GM21576 (cell line): ENCODE results near the gene GOLGA6L25.
"Not testable (repeated sequence)": the region's sequence is repeated elsewhere in the genome, so short reads cannot be mapped to it uniquely, and the experiment has no call there.

ENCODE experiments used
- ATAC-seq: cut with Tn5 transposase; IDR thresholded peaks from one replicate; pipeline ENCODE4 v1.9.1; 2021; ENCODE audit warnings: mild to moderate bottlenecking, moderate library complexity; ENCODE audit not compliant: unreplicated experiment

The GOLGA6L25 gene, protein sequence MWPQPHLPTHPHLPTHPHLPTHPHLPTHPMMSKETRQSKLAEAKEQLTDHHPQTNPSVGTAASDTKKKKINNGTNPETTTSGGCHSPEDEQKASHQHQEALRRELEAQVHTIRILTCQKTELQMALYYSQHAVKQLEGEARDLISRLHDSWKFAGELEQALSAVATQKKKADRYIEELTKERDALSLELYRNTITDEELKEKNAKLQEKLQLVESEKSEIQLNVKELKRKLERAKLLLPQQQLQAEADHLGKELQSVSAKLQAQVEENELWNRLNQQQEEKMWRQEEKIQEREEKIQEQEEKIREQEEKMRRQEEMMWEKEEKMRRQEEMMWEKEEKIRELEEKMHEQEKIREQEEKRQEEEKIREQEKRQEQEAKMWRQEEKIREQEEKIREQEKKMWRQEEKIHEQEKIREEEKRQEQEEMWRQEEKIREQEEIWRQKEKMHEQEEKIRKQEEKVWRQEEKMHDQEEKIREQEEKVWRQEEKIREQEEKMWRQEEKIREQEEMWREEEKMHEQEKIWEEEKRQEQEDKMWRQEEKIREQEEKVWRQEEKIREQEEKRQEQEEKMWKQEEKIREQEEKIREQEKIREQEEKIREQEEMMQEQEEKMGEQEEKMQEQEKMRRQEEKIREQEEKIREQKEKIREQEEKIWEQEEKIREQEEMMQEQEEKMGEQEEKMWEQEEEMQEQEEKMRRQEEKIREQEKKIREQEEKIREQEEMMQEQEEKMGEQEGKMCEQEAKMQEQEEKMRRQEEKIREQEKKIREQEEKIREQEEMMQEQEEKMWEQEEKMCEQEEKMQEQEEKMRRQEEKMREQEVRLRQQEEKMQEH

DNA sequence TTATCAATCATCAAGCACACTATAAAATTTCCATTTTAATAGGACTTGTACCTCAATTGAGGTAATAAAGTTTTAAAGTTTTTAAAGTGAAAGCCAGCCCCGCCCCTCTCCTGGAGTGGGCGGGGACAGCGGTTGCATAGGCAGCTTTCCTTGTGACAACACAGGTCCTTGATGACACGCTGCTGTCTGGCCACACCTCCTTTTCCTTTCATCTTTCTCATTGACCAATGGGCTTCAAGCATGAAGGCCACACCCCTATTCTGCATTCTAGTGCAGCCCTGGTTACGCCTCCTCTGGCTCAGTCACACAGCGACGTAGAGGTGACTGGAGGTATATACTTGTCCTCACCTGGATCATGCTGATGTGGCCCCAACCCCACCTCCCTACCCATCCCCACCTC lies at the start of gene GOLGA6L25:
Gene GOLGA6L25, plus strand, starts transcription at position 301 of the 400 bp plus-strand sequence. Its CDS starts 61 bp downstream, at position 362.
- not testable (repeated sequence) for ATAC-seq

DNA sequence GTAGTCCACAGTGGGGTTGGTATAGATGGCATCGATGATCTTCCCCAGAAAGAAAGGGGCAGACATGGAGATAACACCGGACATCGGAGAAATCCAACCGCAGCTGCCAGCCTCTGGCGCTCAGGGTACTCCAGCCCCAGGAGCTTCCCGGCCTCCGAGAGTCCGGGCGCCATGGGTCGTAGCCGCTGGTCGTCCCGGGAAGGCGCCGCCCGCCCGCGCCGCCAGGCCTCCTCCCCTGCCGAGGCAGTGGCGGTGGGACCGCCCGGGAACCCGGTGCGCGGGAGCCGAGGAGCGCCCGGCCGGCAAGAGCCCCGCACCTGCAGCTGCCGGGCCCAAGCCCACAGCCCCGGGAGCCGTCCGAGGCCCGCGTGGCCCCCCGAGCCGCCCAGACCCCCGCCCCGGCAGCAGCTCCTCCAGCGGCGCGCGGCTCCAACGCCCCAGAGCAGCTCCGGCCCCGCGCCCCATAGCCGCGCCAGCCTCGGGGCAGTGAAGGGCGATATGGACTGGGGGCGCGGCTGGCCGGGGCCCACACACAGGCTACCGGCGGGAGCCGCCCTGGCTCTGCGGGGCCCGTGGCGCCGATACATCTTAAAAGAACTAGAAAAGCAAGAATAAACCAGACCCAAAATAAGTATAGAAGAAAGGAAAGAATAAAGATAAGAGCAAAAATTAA lies 45.0 kb upstream of the GOLGA6L25 start:
- not testable (repeated sequence) for ATAC-seq

DNA sequence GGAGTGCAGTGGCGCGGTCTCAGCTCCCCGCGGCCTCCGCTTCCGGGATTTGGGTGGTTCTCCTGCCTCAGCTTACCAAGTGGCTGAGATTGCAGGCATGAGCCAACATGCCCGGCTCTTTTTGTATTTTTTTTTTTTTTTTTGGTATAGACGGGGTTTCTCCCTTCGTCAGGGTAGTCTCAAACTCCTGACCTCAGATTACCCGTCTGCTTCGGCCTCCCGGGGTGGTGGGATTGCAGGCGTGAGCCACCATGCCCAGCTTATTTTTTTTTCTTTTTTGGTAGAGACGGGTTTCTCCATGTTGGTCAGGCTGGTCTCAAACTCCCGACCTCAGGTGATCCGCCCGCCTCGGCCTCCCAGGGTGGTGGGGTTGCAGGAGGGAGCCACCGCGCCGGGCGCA lies 39.2 kb upstream of the GOLGA6L25 start:
- not testable (repeated sequence) for ATAC-seq

DNA sequence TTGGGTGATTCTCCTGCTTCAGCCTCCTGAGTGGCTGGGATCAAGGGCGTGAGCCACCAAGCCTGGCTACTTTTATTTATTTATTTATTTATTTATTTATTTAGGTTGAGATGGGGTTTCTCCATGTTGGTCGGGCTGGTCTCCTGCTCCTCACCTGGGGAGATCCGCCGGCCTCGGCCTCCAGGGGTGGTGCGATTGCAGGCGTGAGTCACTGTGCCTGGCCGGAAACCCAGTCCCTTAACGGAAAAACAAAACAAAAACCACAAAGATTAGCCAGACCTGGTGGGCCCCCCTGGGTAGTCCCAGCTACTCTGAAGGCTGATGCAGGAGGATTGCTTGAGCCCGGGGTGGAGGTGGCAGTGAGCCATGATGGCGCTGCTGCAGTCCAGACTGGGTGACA lies 38.2 kb upstream of the GOLGA6L25 start:
- not testable (repeated sequence) for ATAC-seq

DNA sequence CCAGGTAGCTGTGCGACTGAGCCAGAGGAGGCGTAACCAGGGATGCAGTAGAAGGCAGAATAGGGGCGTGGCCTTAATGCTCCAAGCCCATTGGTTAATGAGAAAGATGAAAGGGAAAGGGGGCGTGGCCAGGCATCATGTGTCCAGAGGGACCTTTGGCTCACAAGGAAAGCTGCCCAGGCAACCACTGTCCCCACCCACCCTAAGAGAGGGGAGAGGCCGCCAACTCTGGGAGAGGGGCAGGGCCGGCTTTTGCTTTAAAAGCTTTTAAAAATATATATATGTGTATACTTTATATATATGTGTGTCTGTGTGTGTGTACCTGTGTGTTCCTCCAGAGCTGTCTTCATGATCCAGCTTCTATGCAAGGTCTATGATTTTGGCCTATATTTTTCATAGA lies 20.4 kb upstream of the GOLGA6L25 start, which contains the start of gene GOLGA8G:
Gene GOLGA8G, minus strand, starts transcription at position 18 of the 400 bp plus-strand sequence. CDS start 62 bp downstream, outside the sequence.
- ATAC-seq = not testable (repeated sequence)

DNA sequence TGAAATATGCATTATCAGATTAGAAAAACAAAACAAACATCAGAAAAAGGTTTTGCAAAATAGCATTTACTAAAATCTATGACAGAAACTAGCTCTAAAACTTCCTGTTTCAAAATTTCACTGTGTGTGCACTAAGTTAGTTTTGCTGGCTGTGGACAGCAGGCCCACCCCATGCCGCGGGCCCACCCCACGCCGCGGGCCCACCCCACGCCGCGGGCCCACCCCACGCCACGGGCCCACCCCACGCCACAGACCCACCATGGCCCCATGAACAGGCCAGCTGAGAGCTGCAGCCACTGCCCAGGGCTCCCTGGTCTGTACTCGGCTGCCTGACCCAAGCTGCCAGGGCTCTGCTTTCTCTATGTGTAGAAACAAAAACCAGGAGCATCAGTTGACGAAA lies 20.0 kb downstream of the GOLGA6L25 start:
- ATAC-seq = not testable (repeated sequence)

DNA sequence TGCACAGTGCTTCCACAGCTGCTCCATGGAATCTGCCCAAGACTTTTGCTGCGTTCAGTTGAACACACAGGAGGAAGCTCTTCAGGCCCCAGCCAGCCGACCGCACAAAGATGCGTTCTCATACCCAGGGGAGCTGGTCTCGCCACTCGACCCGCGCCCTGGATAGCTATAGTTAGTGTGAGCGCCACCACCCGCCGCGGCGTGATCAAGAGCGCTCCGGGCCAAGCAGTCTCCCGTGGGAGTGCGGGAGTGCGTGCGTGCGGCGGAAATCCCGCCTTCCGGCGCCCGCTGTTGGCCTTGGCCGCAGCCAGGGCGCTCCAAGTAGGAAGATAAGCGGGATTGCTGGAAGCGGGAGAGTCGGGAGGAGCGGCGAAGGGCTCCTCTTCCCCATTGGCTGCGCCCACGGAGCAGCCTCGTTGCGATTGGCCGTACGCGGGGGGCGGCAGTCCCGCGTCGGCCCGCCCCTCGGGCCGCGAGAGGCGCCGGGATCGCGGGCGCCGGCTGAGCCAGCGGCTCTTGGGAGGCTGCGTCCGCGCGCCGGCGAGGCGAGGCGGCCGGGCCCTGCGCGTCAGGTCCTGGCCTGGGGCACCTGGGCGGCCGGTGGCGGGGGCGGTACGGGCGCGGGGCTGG lies 35.7 kb downstream of the GOLGA6L25 start:
- not testable (repeated sequence) for ATAC-seq

DNA sequence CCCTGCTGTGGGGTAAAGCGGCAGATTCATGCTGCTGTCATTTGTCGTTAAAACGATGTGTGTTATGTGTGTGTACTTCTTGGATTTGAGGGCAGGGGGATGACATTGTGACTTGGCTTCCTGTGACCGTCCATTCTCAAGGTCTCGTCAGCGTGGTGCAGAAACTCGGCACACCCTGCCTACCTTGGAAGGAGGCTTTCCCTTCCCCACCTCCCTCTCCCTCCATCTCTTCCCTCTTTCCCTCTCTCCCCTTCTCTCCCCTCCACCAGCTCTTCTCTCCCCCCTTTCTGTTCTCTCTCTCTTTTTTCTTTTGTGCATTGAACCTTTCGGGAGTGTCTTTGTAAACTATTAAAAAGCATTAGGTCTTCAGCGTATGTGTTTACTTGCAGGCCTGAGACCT lies 36.4 kb downstream of the GOLGA6L25 start:
- ATAC-seq = not testable (repeated sequence)

DNA sequence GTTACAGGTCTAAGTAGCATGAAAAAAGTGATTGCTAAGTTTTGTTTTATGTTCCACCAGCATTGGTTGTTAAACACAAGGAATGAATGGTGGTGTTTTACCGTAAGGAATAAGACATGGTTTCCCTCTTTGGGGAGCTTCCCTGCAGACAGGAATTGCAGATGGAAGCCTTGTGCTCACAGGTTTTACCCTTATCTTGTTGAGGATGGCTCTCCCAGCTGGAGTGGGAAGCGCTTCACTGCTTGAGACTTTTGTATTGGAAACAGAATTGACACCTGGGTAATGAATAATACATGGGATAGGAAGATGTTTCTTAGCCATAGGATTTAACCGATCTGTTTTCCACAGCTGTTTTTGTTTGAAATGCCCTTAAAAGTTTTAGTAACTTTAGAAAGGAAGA lies 39.0 kb downstream of the GOLGA6L25 start:
- not testable (repeated sequence) for ATAC-seq

DNA sequence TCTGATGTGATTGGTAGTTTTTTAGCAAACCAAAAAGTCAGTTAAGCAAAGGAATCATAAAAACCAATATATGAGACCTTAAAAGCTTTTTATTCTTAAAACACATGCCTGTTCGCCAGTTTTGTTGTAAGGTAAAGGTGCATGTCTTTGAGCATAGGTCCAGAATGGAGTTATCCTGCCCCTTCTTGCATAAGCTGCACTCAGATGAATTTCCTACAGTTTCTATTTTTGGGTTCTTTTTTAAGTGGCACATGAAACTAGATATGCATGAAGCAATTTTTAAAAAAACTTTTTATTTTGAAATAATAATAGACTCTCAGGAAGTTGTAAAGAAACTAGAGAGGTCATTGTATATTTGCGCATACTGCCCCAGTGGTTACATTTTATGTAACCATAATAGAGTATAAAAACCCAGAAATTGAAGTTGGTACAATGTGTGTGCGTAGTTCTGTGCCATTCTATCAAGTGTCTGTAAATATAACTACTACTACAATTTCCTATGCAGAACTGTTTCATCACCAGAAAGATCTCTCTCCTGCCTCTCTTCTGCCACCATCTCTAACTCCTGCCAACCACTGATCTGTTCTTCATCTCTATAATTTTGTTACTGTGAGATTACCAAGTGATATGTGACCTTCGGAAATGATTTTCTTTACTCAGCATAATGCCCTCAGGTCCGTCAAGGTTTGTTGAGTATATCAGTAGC lies 40.2 kb downstream of the GOLGA6L25 start:
- ATAC-seq = not testable (repeated sequence)

DNA sequence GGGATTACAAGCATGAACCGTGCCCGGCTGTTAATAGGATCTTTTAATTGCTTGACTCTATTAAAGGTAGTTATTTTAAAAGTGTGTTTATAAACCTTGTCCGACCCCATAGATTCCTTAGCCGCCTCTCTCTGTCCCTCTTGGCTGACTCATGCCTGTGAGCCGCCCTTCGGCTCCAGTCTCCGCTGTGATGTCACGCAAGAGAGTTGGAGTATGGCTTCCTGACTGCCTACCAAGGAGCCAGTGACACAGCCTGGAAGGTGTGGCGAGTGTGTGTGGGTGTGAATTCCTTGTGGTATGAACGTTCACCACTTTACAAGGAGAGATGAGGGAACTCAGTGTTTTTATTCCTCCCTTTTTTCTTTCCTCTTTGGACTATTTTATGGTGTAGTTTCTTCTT lies 44.1 kb downstream of the GOLGA6L25 start:
- ATAC-seq = not testable (repeated sequence)

DNA sequence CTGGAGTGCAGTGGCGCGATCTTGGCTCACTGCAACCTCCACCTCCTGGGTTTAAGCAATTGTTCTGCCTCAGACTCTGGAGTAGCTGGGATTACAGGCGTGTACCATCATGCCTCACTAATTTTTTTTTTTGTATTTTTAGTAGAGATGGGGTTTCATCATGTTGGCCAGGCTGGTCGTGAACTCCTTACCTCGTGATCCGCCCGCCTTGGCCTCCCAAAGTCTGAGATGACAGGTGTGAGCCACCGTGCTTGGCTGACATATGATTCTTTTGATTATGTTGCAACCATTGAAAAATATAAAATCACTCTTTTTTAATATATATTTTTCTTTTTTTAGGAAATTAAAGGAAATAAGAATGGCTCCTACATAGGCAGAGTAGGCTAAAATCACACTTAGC lies 44.8 kb downstream of the GOLGA6L25 start:
- ATAC-seq = not testable (repeated sequence)

DNA sequence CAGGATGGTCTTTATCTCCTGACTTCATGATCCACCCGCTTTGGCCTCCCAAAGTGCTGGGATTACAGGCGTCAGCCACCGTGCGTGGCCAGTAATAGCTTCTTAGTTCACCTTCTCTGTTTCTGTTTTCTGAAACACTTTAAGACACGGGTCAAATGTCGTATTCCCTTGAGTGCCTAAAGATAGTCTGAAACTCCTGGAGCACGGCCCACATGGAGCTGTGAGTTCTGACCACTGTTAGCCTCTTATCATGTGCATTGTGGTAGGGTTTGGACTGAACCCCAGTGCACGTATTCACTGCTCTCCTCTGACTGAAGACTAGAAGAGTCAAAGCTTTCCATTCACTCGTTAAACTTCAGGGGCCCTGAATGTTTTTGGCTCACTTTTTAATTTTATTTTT lies 48.8 kb downstream of the GOLGA6L25 start:
- ATAC-seq = not testable (repeated sequence)
